Stimulated activated CD4-positive, alpha-beta T cell treated with anti-CD3 and anti-CD28 coated beads, Interleukin-12 subunit alpha, Interleukin-12 subunit beta, amount 100 ng/mL, for 24 hours (primary cell): ENCODE measurements around the gene DIAPH2.

Experiments used
- DNase-seq, 2 experiments: peaks; one replicate each; pipeline ENCODE4 v3.0.0-alpha.2; 2020; ENCODE audit warnings: low read depth in 2 of 2

Gene DIAPH2

DNA sequence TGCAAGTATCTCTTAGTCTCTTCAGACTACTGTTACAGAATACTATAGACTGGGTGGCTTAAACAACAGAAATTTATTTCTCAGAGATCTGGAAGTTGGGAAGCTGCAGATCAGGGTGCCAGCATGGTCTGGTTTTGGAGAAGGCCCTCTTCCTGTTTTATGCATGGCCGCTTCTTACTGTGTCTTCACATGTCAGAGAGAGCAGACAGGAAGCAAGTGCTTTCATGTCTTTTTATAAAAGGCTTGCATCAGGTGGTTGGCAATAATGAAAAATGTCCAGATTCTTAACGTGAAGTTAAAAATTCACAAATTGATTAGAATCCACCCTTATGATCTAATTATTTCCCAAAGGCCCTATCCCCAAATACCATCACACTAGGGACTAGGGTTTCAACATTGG is 484.0 kb downstream of the DIAPH2 start:
- no peak for DNase-seq

DNA sequence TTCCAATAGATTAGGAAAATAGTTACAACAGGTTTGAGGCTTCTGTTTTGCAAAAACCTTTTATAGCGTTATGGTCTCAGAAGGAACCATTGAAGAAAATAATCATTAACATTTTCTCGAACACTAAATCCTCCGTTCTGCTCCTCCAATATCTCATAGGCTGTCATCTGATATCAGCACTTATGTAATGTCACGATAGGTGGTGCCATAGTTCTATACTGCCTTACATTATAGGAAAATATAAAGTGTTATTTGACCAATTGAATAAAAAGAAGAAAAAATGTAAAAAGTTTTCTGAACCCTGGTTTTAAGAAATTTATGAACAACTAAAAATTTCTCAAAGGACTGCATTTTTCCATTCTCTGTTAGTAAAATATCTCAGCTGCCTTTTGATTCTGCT is 490.5 kb downstream of the DIAPH2 start:
- DNase-seq = no peak

DNA sequence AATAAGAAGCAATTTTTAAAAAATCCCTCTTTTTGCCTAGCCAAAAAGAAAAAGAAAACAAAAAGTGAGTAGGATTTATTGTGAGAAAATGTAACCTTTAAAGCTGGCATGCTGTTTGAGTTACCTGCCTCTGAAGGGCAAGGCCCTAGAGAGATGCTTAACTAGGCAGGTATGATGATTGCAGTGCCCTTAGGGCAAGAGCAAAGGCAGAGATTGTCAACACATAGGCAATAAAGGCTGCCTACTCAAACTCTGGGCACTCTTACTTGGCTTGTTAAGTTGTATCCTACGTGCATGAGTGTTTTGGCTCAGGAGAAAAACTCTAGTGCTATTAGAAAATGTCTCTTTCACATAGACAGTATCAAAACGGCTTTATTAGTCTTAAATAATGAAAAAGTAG is 505.0 kb downstream of the DIAPH2 start:
- no peak for DNase-seq

DNA sequence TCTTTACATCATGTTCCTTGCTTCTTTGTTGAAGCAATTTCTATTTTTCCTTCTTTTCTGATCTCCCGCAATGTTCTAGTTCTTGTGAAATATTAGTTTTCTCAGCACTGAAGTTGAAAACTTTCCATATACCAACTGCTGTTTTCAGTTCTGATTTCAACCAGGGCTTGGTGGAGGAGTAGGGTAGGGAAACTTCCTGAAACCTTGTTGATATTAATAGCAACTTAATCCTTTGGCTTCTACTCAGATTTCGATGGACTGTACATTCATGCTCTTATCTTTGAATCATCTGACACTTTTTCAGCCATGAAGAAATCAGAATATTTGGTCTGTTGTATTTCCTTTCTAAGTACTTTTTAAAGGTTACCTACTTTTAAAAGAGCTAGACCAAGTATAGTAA is 514.9 kb downstream of the DIAPH2 start:
- DNase-seq = no peak

DNA sequence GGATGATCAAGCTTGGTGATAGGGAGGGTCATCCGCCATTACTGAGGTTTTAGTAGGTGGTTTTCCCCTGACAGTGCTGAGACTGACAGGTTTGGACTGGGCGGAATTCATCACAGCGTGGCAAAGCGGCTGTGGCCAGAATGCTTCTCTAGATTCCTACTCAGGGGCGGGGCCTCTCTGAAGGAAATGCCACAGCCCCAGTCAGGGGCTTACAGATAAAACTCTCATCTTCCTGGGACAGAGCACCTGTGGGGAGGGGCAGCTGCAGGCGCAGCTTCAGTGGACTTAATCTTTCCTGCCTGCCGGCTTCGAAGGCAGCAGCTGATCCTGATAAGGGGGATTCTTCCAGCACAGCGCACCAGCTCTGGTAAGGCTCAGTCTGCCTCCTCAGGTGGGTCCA is 515.8 kb downstream of the DIAPH2 start:
- no peak for DNase-seq

DNA sequence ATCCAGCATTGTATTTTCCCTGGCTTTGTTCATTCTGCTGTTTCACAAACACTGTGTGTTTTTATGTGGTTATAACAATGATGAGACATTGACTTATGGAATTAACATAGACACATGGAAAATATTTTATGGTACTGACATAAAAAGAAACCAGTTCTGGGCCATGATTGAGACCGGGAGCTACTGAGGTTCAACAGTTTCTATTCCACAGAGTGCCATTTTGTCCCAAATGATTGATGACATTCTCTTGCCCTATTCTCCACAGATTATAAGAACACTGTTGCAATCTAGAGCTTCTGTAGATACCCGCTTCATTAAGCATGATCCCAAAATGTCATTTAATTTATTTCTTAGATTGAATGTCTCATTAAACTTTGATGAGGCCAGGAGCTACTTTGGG is 525.9 kb downstream of the DIAPH2 start:
- DNase-seq = no peak

DNA sequence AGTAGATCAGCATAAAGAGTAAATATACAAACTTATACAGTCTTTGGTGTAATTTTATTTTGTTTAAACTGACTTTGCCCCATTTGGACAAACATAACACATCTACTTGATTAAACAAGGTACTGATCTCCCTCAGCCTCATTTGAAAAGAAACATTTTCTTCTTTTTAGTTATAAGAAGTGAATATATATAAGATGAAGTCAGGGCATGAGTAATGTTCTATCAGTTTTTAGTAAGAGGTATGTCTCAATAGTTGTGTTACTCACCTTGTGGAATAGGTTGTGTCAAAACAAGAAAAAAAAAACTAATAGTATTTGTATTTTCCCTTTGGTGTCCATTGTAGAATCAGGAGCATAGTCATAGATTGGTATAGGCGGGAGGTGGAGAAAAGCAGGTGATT is 526.4 kb downstream of the DIAPH2 start:
- DNase-seq = no peak

DNA sequence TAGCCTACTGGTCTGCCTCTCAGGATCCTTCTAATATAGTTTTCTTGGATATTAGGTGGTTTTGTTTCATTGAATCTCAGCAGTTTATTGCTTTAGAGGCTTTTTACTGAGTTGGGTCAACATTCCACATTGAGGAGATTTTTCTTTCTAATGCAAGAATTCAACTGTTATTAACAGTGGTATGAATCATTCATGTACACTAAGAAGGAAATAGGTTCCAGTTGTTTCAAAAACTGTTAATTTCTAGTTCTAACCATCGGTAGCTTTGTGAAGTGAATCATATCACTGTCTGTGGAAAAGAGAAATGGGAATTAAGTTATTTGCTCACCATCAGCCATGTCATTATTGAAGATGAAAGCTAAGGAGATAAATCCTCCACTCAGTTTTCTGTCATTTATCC is 530.5 kb downstream of the DIAPH2 start:
- no peak for DNase-seq

DNA sequence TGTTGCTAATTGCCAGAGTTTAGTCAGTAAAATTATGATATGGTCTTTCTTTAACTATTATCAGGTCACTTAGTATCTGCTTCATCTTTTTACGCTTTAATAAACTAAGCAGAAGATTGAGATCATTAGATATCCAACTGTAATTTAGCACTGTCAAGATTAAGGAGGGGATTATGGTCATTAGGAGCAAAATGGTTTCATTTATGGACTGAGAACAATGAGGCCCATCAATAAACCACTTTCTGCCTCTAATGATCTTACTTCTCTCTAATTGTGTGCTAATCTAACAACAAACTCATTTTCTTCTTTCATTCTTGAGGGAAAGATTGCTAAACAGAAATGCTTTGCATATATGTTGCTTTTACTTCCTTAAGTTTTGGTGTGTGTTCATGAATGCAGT is 539.5 kb downstream of the DIAPH2 start:
- no peak for DNase-seq

DNA sequence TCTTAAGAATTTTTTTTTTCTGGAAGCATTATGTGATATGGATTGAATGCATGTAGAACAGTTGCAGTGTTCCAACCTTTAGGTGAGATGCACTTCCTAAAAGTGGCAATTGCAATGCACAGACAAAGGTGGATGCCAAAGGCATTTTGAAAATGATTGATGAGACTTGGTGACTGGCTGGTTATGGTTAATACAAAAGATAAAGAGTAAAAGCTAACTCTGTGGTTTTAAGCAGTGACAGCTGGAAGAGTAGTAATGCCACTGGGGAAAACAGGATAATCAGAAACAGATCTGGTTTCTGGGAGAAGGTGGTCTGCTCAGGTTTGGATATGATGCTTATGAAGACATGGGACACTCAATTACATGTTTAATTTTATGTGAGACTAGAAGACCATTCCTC is 544.7 kb downstream of the DIAPH2 start:
- DNase-seq = no peak

DNA sequence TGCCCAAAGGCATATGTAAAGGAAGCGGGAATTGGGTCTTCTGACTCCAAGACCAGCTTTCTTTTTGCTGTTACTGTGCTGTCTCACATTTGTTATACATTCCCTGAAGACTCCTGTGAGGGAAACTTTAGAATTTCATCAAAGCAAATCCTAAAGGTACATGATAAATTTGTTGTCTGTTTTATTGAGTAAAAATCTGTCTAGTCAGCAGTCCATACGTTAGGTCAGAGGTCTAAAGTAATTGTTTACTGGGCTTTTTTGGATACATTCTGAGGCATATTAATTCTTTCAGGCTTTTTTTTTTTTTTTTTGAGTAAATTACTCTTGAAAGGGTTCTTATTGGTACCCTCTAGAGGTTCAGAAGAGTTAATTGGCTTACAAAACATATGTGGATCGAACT is 546.3 kb downstream of the DIAPH2 start:
- no peak for DNase-seq

DNA sequence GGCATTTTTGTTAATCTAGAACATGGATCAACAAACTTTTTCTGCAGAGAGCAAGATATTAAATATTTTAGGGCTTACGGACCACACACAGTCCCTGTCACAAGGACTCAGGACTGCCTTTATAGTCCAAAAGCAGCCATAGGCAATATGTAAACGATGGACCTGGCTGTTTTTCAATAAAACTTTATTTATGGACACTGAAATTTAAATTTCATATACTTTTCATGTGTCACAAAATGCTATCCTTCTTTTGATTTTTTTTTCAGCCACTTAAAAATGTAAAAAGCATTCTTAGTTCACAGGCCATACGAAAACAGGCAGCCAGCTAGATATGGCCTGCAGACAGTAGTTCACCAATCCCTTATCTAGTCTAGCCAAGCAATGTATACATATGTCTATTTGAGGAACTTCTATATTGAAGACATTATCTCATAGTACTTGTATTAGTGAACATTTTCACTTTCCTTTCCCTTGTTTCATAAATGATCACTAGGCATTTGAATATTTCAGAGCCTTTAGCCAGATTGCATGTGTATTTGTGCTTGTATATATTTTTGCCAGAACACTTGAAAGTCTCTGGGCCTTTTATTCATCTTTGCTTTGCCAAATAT is 549.9 kb downstream of the DIAPH2 start:
- DNase-seq = no peak

DNA sequence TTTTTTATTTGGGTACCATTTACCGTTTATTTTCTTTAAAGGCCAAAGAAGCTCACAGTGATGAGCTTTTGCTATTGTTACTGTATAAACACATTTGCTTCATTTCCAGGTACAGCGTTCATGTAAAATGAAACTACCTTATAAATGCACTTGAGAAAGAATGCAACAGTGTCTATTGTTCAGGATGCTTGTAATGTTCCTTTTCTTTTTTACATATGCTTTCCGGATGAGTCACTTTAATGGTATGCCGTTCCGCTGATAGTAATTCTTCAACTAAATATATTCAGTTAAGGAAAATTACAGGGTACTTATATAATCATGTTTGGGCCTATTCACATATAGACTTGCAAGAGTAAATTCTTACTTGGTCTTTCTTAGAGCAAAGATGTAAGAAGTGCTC is 554.0 kb downstream of the DIAPH2 start:
- DNase-seq = no peak

DNA sequence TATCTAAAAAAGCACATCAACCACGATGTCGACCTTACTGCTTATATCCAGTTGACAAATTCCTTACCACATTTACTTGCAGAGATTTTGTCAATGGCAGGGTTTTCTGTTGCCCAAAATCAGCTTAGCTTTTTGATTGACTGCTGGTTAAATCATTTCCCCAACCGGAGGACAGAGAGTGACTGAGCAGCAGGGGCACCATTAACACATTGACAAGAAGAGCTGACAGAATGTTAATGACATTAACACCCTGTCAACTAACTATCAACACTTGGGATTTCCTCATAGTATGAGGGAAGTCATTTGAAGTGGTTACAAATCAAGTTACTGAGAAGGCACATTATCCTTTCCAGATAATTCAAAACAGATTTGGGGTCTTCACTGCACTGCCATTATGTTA is 567.5 kb downstream of the DIAPH2 start:
- no peak for DNase-seq

DNA sequence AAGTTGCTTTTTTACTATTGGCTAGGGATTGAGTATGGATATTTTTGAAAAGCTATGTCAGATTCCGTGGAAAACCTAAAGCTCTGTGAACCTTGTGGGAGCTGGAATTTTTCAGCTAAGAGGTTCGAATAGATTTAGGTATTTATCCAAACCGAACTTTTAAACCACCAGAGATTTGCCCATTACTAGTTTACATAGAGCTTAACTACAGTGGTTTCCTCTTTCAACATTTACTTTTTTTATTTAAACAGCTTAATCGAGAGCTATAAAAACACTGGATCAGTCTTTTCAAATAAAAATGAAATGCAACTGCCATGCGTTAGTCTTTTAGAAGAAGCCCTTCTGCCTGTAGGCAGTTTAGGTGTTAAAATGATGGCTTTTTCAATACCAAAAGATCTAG is 576.0 kb downstream of the DIAPH2 start:
- no peak for DNase-seq

DNA sequence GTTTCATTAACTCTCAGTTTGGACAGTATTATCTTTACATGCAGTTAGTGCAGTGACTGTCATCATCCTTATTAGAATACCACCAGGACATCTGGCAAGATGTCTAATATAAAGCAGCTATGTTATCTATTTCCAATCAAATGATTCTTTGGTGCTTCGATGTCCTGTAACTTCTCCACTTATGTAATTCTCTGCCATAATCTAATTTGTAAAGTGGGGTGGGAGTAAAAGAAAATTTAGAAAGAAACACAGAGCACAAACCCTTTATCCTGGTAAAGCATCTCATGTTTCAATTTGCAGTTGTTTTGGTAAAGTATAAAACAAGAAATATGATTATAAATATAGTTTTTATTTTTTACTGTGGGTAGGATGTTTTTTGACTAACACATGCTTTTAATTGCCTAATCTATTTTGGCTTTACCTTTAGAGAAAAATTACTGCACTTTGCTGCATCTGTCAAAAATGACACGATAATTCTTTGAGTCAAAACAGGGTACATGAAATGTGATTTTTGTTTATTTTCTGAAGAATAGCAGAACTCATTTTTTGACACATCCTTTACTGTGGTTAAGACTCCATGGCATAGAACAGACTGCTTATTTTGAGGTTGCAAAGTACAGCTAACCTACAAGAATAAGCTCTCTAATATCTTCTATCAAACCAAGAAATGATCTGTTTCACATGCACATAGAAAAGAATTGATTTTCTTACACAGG is 581.9 kb downstream of the DIAPH2 start:
- DNase-seq = no peak

DNA sequence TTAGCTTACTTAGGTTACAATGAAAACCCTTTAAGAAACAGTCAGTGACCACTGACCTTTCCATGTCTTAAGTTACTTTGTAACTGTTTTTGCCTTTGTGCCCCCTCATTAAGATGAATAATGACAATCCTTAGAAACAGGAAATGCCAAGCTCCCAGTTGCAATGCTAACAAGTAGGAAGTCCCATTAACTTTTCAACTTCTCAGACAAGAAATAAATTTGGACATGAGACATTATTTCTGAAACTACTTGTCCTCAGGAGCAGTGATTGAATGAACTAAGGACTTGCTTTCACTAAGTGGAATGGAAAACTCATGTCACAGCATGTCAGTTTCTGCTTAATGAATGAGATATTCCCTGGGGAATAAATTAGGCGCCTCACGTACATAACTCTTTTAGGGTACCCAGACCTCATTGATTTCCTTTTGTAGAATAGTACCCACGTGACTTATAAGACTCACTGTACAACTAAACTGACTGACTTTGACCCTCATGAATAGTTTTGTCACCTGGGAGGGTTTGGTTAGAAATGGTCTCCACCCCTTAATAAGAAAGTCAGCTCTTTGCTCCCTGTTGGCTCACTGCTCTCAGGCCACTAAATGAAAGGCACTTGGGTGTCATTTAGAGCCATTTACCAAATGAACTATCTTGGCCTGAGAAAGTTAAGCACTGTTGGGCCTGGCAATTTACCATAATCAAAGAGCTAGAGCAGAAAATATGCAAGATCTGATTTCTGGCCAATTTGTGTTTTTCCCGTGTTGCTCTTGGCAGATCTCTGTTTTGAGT is 582.9 kb downstream of the DIAPH2 start:
- no peak for DNase-seq

DNA sequence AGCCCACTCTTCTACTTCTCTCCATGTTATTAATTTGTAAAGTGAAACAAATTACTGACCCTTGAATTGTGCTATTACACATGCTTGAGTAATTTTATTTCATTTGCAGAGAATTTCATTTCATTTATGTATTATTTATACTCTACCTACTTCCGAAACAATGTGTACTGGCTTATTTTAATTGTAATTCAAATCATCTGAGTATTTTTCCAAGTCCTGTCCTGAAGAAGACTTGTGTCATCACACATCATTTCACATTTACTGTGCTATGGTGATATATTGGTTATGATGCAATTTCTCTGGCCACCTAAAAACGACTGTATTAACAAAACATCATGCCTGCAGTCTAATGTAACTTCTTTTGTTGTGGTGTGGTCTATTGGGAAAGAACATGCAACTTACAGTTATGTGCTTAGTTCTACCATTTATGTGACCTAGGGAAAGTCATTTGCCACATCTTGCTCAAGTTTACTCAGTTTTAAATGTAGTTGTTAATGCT is 583.6 kb downstream of the DIAPH2 start:
- no peak for DNase-seq

DNA sequence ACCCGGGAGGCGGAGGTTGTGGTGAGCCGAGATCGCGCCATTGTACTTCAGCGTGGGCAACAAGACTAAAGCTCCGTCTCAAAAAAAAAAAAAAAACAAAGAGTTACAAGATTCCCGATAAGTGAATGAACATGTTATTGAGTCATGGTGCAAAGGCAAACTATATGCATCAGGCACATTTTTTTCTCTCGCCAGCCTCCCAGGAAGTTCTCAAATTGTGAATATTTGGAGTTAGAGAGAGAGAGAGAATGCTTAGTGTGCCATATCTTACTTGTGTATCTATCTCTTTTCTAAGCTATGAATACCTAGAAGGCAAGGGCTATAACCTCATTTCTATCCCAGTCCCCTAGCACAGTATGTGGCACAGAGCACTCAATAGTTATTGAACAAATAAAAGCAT is 599.9 kb downstream of the DIAPH2 start:
- no peak for DNase-seq

DNA sequence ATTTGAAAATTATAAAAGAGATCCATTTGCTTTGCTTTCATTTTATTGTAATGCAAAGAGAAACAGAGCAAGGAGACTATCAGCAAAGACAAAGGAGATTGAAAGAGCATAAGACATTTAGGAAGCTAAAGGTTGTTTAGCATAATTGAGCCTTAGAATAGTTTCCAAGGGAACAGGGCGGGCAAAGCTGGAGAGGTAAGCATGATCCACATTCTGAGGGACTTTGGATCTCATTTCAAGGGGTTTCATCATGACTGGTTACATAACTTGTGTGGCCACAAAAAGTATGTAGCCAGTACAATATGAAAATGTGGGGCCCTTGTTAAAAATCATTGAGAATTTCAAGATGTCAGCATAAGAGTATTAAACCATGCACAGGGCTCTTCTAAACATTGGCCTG is 605.6 kb downstream of the DIAPH2 start:
- DNase-seq = no peak

DNA sequence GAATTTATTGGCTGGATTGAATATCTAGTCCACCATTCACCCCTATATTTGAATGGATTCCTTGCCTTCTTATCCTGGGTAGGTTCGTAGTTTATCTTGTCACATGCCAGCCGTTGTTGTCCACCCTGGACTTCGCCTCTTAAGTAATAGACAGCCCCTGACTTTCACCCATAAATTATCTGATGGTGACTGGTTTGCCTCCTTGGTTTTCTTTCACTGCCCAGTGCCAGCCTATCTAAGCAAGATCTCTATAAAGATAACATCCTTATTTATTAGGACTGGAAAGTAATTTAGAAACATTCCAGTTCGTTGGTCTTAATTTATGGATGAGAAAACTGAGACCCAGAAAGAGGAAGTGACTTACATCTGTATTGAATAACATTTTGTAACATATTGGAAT is 609.4 kb downstream of the DIAPH2 start:
- DNase-seq = no peak

DNA sequence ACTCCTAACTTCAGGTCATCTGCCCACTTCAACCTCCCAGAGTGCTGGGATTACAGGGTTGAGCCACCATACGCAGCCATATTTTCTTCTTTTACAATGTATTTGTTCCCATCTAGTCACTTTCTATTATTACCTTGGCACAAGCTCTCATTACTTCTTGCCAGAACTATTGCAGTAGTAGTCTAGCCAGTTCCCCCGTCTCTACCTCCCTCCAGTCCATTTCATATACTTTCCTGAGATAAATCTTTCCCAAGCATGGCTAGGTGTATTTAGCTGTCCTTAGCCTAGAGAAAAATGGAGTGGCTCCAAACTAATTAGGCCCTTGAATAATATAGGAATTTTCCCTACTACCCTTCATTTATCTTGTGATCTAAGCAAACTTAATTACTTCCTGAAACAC is 611.3 kb downstream of the DIAPH2 start:
- no peak for DNase-seq
